IMR-90 (cell line): ENCODE data around the gene IGLL5.

Experiments used
- MXI1 ChIP-seq: IDR thresholded peaks from 2 replicates; pipeline ENCODE4 v1.6.1; 2012; ENCODE audit warnings: low read depth, mild to moderate bottlenecking, low read length, moderate library complexity, borderline replicate concordance
- POLR2A ChIP-seq: IDR thresholded peaks from 2 replicates; pipeline ENCODE4 v1.6.1; 2012; ENCODE audit warnings: mild to moderate bottlenecking, low read depth, low read length
- RAD21 ChIP-seq: IDR thresholded peaks from 2 replicates; pipeline ENCODE4 v1.6.1; 2012; ENCODE audit warnings: low read length, improper control_type of control experiment
- RFX5 ChIP-seq: IDR thresholded peaks from 2 replicates; pipeline ENCODE4 v1.8.0; 2012; ENCODE audit warnings: low read depth, mild to moderate bottlenecking, low read length, moderate library complexity
- TF ChIP-seq, protein P1 (sequence below): conservative IDR thresholded peaks from 2 replicates; pipeline ENCODE4 v1.5.1; 2012; ENCODE audit warnings: mild to moderate bottlenecking, low read depth, low read length, improper control_type of control experiment
- TF ChIP-seq, protein P2 (sequence below): fragments of 150-350 bp; IDR thresholded peaks from 2 replicates; pipeline ENCODE4 v1.6.1; 2016; ENCODE audit warnings: low read depth, mild to moderate bottlenecking, low read length, moderate library complexity, borderline replicate concordance
- TF ChIP-seq, protein P3 (sequence below): fragments of 150-350 bp; IDR thresholded peaks from 2 replicates; pipeline ENCODE4 v1.6.1; 2017; ENCODE audit warnings: mild to moderate bottlenecking, antibody characterized with exemption, low read length, low read depth

DNA sequence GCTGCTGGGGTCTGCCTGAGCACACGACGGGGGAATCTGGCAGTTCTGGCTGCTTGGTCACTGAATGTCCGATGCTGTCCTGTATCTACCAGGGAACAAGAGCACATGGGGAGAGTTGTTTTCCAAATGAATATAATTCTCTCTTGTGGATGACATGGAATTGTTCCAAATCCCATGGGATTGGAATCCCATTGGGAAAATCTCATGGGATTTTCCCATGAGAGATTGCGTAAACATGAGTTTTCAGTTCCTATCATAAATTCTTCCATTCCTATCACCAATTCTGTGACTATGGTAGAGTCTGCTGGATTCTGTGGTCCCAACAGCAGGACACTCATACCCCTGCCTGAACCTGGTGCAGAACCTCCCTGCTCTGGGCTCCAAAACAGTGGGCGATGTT is 35.6 kb upstream of the IGLL5 start:
- TF ChIP-seq, protein P1, sequence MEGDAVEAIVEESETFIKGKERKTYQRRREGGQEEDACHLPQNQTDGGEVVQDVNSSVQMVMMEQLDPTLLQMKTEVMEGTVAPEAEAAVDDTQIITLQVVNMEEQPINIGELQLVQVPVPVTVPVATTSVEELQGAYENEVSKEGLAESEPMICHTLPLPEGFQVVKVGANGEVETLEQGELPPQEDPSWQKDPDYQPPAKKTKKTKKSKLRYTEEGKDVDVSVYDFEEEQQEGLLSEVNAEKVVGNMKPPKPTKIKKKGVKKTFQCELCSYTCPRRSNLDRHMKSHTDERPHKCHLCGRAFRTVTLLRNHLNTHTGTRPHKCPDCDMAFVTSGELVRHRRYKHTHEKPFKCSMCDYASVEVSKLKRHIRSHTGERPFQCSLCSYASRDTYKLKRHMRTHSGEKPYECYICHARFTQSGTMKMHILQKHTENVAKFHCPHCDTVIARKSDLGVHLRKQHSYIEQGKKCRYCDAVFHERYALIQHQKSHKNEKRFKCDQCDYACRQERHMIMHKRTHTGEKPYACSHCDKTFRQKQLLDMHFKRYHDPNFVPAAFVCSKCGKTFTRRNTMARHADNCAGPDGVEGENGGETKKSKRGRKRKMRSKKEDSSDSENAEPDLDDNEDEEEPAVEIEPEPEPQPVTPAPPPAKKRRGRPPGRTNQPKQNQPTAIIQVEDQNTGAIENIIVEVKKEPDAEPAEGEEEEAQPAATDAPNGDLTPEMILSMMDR, result no peak
- TF ChIP-seq, protein P2, sequence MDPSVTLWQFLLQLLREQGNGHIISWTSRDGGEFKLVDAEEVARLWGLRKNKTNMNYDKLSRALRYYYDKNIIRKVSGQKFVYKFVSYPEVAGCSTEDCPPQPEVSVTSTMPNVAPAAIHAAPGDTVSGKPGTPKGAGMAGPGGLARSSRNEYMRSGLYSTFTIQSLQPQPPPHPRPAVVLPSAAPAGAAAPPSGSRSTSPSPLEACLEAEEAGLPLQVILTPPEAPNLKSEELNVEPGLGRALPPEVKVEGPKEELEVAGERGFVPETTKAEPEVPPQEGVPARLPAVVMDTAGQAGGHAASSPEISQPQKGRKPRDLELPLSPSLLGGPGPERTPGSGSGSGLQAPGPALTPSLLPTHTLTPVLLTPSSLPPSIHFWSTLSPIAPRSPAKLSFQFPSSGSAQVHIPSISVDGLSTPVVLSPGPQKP, result no peak
- TF ChIP-seq, protein P3, sequence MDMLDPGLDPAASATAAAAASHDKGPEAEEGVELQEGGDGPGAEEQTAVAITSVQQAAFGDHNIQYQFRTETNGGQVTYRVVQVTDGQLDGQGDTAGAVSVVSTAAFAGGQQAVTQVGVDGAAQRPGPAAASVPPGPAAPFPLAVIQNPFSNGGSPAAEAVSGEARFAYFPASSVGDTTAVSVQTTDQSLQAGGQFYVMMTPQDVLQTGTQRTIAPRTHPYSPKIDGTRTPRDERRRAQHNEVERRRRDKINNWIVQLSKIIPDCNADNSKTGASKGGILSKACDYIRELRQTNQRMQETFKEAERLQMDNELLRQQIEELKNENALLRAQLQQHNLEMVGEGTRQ, result no peak
- TF ChIP-seq POLR2A (no peak), RAD21 (no peak), MXI1 (no peak), RFX5 (no peak)
